H9 (cell line): ENCODE data around the gene MUC2. TPM values are rescaled to one million over a fixed set of nuclear protein-coding genes. Genes with fewer than 3 reads are reported as not detected.

Source experiments
- DNase-seq: peaks from one replicate; pipeline ENCODE4 v3.0.0-alpha.2; 2017
- H2AFZ ChIP-seq: one replicate; pipeline ENCODE4 v1.6.1; 2013; ENCODE audit warnings: mild to moderate bottlenecking, low read length, control low read depth, moderate library complexity
- H2AK5ac ChIP-seq: 2 replicates; pipeline ENCODE4 v1.6.1; 2013; ENCODE audit warnings: low read length, control low read depth, mixed read lengths; ENCODE audit not compliant: insufficient read length
- H2BK120ac ChIP-seq: one replicate; pipeline ENCODE4 v1.6.1; 2013; ENCODE audit warnings: low read depth, mild to moderate bottlenecking, low read length, control low read depth, inconsistent platforms; ENCODE audit not compliant: poor library complexity, severe bottlenecking
- H2BK12ac ChIP-seq: 2 replicates; pipeline ENCODE4 v1.6.1; 2013; ENCODE audit warnings: low read length, control low read depth, mixed read lengths, low read depth; ENCODE audit not compliant: insufficient read length
- H2BK15ac ChIP-seq: 2 replicates; pipeline ENCODE4 v1.6.1; 2013; ENCODE audit warnings: low read depth, low read length, control low read depth
- H2BK20ac ChIP-seq: one replicate; pipeline ENCODE4 v1.6.1; 2013; ENCODE audit warnings: low read depth, mild to moderate bottlenecking, low read length, control low read depth, inconsistent platforms; ENCODE audit not compliant: poor library complexity, severe bottlenecking
- H2BK5ac ChIP-seq: 2 replicates; pipeline ENCODE4 v1.6.1; 2013; ENCODE audit warnings: low read length, control low read depth, mixed read lengths; ENCODE audit not compliant: insufficient read length
- H3K14ac ChIP-seq: 2 replicates; pipeline ENCODE4 v1.6.1; 2013; ENCODE audit warnings: low read length, control low read depth; ENCODE audit not compliant: insufficient read depth
- H3K18ac ChIP-seq: 2 replicates; pipeline ENCODE4 v1.6.1; 2013; ENCODE audit warnings: low read depth, mild to moderate bottlenecking, mixed read lengths, low read length, control low read depth; ENCODE audit not compliant: insufficient read length
- H3K23ac ChIP-seq: 2 replicates; pipeline ENCODE4 v1.6.1; 2013; ENCODE audit warnings: low read length, control low read depth, mixed read lengths, low read depth; ENCODE audit not compliant: insufficient read length
- H3K23me2 ChIP-seq: 2 replicates; pipeline ENCODE4 v1.6.1; 2013; ENCODE audit warnings: low read depth, mild to moderate bottlenecking, mixed read lengths, low read length, control low read depth; ENCODE audit not compliant: insufficient read length, poor library complexity, severe bottlenecking
- H3K27ac ChIP-seq: 2 replicates; pipeline ENCODE4 v1.5.1; 2013; ENCODE audit warnings: low read length, control low read depth, mixed read lengths, low read depth; ENCODE audit not compliant: insufficient read length
- H3K27me3 ChIP-seq: 2 replicates; pipeline ENCODE4 v1.6.1; 2013; ENCODE audit warnings: low read length, control low read depth, inconsistent platforms; ENCODE audit not compliant: insufficient read depth
- H3K4ac ChIP-seq: 2 replicates; pipeline ENCODE4 v1.6.1; 2013; ENCODE audit warnings: low read depth, mild to moderate bottlenecking, control low read depth, inconsistent platforms, low read length, moderate library complexity
- H3K4me1 ChIP-seq: 2 replicates; pipeline ENCODE4 v1.6.1; 2013; ENCODE audit warnings: low read length, control low read depth, inconsistent platforms; ENCODE audit not compliant: insufficient read depth
- H3K4me2 ChIP-seq: 2 replicates; pipeline ENCODE4 v1.6.1; 2013; ENCODE audit warnings: low read length, control low read depth, mixed read lengths; ENCODE audit not compliant: insufficient read length, insufficient read depth
- H3K56ac ChIP-seq: 2 replicates; pipeline ENCODE4 v1.6.1; 2013; ENCODE audit warnings: low read depth, mild to moderate bottlenecking, mixed read lengths, low read length, control low read depth; ENCODE audit not compliant: insufficient read length
- H3K79me1 ChIP-seq: 2 replicates; pipeline ENCODE4 v1.6.1; 2013; ENCODE audit warnings: low read depth, mild to moderate bottlenecking, moderate library complexity, low read length, control low read depth, inconsistent platforms; ENCODE audit not compliant: insufficient read depth, poor library complexity, severe bottlenecking
- H3K79me2 ChIP-seq: 2 replicates; pipeline ENCODE4 v1.6.1; 2013; ENCODE audit warnings: low read length, control low read depth, inconsistent platforms; ENCODE audit not compliant: insufficient read depth
- H3K9ac ChIP-seq: 2 replicates; pipeline ENCODE4 v1.6.1; 2013; ENCODE audit warnings: low read length, control low read depth, mixed read lengths; ENCODE audit not compliant: insufficient read length; ENCODE audit errors: extremely low read depth
- H3K9me3 ChIP-seq: one replicate; pipeline ENCODE4 v1.6.1; 2013; ENCODE audit warnings: low read depth, low read length, inconsistent platforms; ENCODE audit not compliant: control insufficient read depth
- H3T11ph ChIP-seq: one replicate; pipeline ENCODE4 v1.6.1; 2013; ENCODE audit warnings: mild to moderate bottlenecking, low read length, control low read depth, inconsistent platforms
- H4K20me1 ChIP-seq: one replicate; pipeline ENCODE4 v1.6.1; 2013; ENCODE audit not compliant: control insufficient read depth, insufficient read length, insufficient read depth
- H4K5ac ChIP-seq: 2 replicates; pipeline ENCODE4 v1.6.1; 2013; ENCODE audit warnings: low read depth, mild to moderate bottlenecking, mixed read lengths, low read length, control low read depth; ENCODE audit not compliant: insufficient read length
- H4K8ac ChIP-seq: replicated peaks from 2 replicates; pipeline ENCODE4 v1.6.1; 2013; ENCODE audit warnings: low read length, control low read depth, mixed read lengths, low read depth; ENCODE audit not compliant: insufficient read length
- H4K91ac ChIP-seq: 2 replicates; pipeline ENCODE4 v1.6.1; 2013; ENCODE audit warnings: low read depth, mild to moderate bottlenecking, moderate library complexity, mixed read lengths, low read length, control low read depth; ENCODE audit not compliant: insufficient read length
- H3K27ac Mint-ChIP-seq, 3 experiments: 2 replicates in 2 of 3; 3 replicates in 1 of 3; pipeline ENCODE4 v1.8.0; 2020 to 2021; ENCODE audit warnings: mixed read lengths in 3 of 3, mild to moderate bottlenecking in 1 of 3, moderate library complexity in 1 of 3
- H3K27me3 Mint-ChIP-seq: 2 replicates; pipeline ENCODE4 v1.8.0; 2021; ENCODE audit warnings: low read depth, mild to moderate bottlenecking, moderate library complexity, mixed read lengths
- H3K36me3 Mint-ChIP-seq, 3 experiments: 2 replicates in 2 of 3; 3 replicates in 1 of 3; pipeline ENCODE4 v1.8.0; 2020 to 2021; ENCODE audit warnings: low read depth in 3 of 3, mixed read lengths in 3 of 3; ENCODE audit not compliant: insufficient read depth in 1 of 3
- H3K4me1 Mint-ChIP-seq, 2 experiments: 2 replicates each; pipeline ENCODE4 v1.8.0; 2020; ENCODE audit warnings: mixed read lengths in 2 of 2
- H3K4me3 Mint-ChIP-seq, 2 experiments: 2 replicates in 1 of 2; 3 replicates in 1 of 2; pipeline ENCODE4 v1.8.0; 2020 to 2021; ENCODE audit warnings: mild to moderate bottlenecking in 2 of 2, mixed read lengths in 2 of 2, moderate library complexity in 1 of 2
- H3K9me3 Mint-ChIP-seq, 2 experiments: 2 replicates in 1 of 2; 3 replicates in 1 of 2; pipeline ENCODE4 v1.8.0; 2020; ENCODE audit warnings: mild to moderate bottlenecking in 2 of 2, mixed read lengths in 2 of 2, moderate library complexity in 1 of 2
- CTCF ChIP-seq: fragments of 200-600 bp; sonication (generic); conservative IDR thresholded peaks from 3 replicates; pipeline ENCODE4 v1.8.0; 2021; ENCODE audit warnings: antibody characterized with exemption, mild to moderate bottlenecking
- WGBS: extraction: QIAGEN DNeasy Blood & Tissue Kit; methylation state at CpG from one replicate; pipeline ENCODE4 v1.1.7; 2013; ENCODE audit warnings: missing lambda C conversion rate, low lambda C conversion rate, mixed read lengths; ENCODE audit not compliant: insufficient read length; ENCODE audit errors: extremely low coverage; 5-methylcytosine and 5-hydroxymethylcytosine counted together
- total RNA-seq: library from RNA; stranded (reverse); gene quantifications from 2 replicates; pipeline ENCODE4 v1.2.1, GENCODE V29; 2021

The MUC2 gene
- total RNA-seq, 1 experiment from 2014 or later = not detected

- no peak within 1 kb of the TSS for H3K18ac ChIP-seq
- H3K4me2 ChIP-seq = no peak within 1 kb of the TSS
- DNase-seq = no peak
- H2AFZ ChIP-seq = no peak within 1 kb of the TSS
- no peak within 1 kb of the TSS for H3K56ac ChIP-seq
- no CpG with 5 or more reads among the region's 42 CpGs for WGBS
- H3K9ac ChIP-seq = no peak within 1 kb of the TSS
- no peak within 1 kb of the TSS for H4K5ac ChIP-seq
- no peaks in the 10 kb centered on the region for H4K20me1 ChIP-seq
- H3K4me3 Mint-ChIP-seq = no peak within 1 kb of the TSS
- no peak within 1 kb of the TSS for H2AK5ac ChIP-seq
- no peak within 1 kb of the TSS for H2BK5ac ChIP-seq
- H3K79me1 ChIP-seq = no peaks in the 10 kb centered on the region
- no peak within 1 kb of the TSS for H2BK12ac ChIP-seq
- H3K23me2 ChIP-seq = no peaks in the 10 kb centered on the region
- H3K27ac ChIP-seq = no peak within 1 kb of the TSS
- no peaks in the 10 kb centered on the region for H3K4me1 Mint-ChIP-seq
- no peak within 1 kb of the TSS for H4K8ac ChIP-seq
- no peaks in the 10 kb centered on the region for H3K27me3 ChIP-seq
- no peak within 1 kb of the TSS for H2BK20ac ChIP-seq
- H3K4ac ChIP-seq = no peak within 1 kb of the TSS
- H3K79me2 ChIP-seq = no peaks in the 10 kb centered on the region
- H3K9me3 Mint-ChIP-seq = peaks cover 0 to 6% of the 10 kb centered on the region in 2 experiments; a peak in 2 of 5 replicates
- H3T11ph ChIP-seq = no peak within 1 kb of the TSS
- no peak within 1 kb of the TSS for H2BK120ac ChIP-seq
- no peak within 1 kb of the TSS for H3K23ac ChIP-seq
- H3K27me3 Mint-ChIP-seq = no peaks in the 10 kb centered on the region
- no peak within 1 kb of the TSS for H4K91ac ChIP-seq
- no peaks in the 10 kb centered on the region for H3K9me3 ChIP-seq
- H3K27ac Mint-ChIP-seq = no peak within 1 kb of the TSS
- H3K4me1 ChIP-seq = no peaks in the 10 kb centered on the region
- H3K14ac ChIP-seq = no peak within 1 kb of the TSS
- no peaks in the 10 kb centered on the region for H3K36me3 Mint-ChIP-seq
- no peak for TF ChIP-seq CTCF
- no peak within 1 kb of the TSS for H2BK15ac ChIP-seq
These were observed 38.3 kb upstream of the MUC2 start, which contains the start of gene MUC6 for GRCh38 chr11:1036303-1036923. MUC6 (minus strand) TSS chr11:1036718; CDS start chr11:1036655, 63 bp downstream.
